NCI-H748 treated with DMSO at 0.1 percent for 48 hours (cell line): ENCODE results near the gene KLRF1.
"Not testable (repeated sequence)": the region's sequence is repeated elsewhere in the genome, so short reads cannot be mapped to it uniquely, and the experiment has no call there.

ENCODE experiments used
- DNase-seq: peaks from one replicate; lab custom pipeline; 2025; lab: John Stamatoyannopoulos, UW

The KLRF1 gene

GRCh38 chr12:9870286-9870866 is 43.1 kb downstream of the KLRF1 start:
- no peak for DNase-seq

- no peak for DNase-seq
Observed at GRCh38 chr12:9872162-9872561, 44.9 kb downstream of the KLRF1 start.

GRCh38 chr12:9872742-9873141 is 45.5 kb downstream of the KLRF1 start:
- DNase-seq, result no peak

- not testable (repeated sequence) for DNase-seq
Observed at GRCh38 chr12:9876120-9876519, 48.8 kb downstream of the KLRF1 start.

- DNase-seq, result no peak
Observed at GRCh38 chr12:9880532-9881078, 53.3 kb downstream of the KLRF1 start.

GRCh38 chr12:9881246-9881645 is 54.0 kb downstream of the KLRF1 start, which contains the start of gene KLRF2:
TSS of gene KLRF2 (plus strand) at chr12:9881489. CDS start at chr12:9881596, 107 bp downstream.
- no peak for DNase-seq

- no peak for DNase-seq
Observed at GRCh38 chr12:9881988-9882387, 54.7 kb downstream of the KLRF1 start.

- no peak for DNase-seq
Observed at GRCh38 chr12:9883175-9883574, 55.9 kb downstream of the KLRF1 start.

GRCh38 chr12:9888665-9889273 is 61.5 kb downstream of the KLRF1 start:
- peak; percentile 35 for DNase-seq
